GM12875 (cell line): ENCODE results near the gene THSD4.

ENCODE experiments used
- H3K4me3 ChIP-seq: one replicate; pipeline ENCODE4 v1.5.1; 2011; ENCODE audit warnings: low read depth, low read length, control low read depth
- CTCF ChIP-seq: IDR thresholded peaks from 2 replicates; pipeline ENCODE4 v1.5.1; 2011; ENCODE audit warnings: low read depth, mild to moderate bottlenecking, control low read depth, inconsistent platforms, low read length, moderate library complexity, borderline replicate concordance; ENCODE audit not compliant: insufficient read depth

Gene THSD4

DNA sequence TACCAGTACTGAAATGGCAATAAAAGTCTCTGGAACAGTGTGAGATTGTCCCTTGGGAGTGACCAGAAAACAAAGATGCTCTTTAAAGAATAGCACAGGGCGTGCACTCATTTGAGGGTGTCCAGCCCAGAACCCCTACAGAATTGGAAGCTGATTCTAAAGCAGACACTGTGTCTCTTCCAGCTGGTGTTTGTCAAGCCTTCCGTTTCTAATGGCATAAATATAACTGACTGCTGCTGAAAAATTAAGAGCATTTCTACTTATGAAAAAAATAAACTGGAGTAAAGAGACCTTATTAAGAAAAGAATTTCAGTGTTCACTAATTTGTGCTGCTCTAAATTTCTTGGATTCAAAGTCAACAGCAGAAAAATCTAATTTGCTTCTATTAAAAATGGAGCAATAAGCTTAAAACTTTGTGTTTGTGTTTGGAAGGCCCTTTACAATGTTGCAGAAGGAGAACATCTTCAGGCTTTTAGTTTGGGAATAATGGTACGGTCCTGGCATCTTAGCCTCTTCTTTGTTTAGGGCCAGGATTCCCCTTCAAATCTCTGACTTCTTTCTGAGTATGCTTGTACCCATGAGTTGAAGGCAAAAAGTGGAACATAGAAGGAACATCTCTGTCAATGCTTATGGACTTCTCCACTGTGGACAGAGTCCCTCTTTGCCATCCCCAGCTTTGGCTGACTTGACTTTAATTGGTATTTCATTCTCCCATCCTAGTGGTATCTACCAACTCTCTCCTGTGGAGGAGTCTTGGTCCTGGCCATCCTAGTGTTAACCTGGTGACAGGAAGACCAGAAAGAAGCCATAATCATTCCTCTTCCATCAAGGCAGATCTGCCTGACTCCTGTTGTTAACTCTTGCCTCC is 65.9 kb downstream of the THSD4 start:
- TF ChIP-seq CTCF, result no peak
- H3K4me3 ChIP-seq, result no peak overlapping the region

DNA sequence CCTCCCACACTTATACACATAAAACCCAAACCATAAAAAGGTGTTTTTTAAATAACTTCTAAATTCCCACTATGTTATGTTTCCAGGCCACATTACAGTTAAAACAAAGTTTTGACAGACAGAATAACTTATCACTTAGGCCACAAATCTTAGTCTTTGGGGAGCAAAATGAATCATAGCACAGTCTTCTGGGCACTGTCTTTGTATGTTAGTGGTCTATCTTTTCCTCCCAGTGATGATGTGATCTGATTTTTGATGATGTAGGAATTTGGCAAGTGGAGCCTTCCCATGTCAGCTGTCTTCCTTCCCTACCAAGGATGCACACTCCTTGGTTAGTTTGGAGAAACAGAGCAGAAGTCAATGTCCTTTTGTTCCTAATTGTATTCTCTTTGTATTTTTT is 67.3 kb downstream of the THSD4 start:
- TF ChIP-seq CTCF, result no peak
- no peak overlapping the region for H3K4me3 ChIP-seq

GRCh38 chr15:71183063-71183462 is 67.8 kb downstream of the THSD4 start:
- no peak overlapping the region for H3K4me3 ChIP-seq
- no peak for TF ChIP-seq CTCF

DNA sequence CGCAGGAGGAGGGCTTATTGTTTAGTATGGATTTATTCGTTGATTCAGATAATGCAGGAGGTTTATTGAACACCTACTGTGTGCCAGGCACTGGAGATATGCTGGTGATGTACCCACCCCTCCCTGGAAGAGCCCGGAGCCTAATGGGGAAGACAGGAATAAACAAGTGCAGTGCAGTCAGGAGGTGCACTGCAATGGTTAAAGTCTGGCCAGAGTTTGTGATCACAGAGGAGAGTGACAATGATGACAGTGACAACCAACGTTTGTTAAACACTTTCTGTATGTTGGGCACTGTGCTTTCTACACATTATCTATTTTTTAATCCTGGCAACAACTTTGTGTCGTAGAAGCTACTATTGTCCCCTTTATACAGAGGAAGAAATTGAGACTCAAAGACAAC is 70.4 kb downstream of the THSD4 start:
- TF ChIP-seq CTCF, result no peak
- no peak overlapping the region for H3K4me3 ChIP-seq

- TF ChIP-seq CTCF, result no peak
- H3K4me3 ChIP-seq, result no peak overlapping the region
Measured at GRCh38 chr15:71186267-71186666, 71.0 kb downstream of the THSD4 start.

DNA sequence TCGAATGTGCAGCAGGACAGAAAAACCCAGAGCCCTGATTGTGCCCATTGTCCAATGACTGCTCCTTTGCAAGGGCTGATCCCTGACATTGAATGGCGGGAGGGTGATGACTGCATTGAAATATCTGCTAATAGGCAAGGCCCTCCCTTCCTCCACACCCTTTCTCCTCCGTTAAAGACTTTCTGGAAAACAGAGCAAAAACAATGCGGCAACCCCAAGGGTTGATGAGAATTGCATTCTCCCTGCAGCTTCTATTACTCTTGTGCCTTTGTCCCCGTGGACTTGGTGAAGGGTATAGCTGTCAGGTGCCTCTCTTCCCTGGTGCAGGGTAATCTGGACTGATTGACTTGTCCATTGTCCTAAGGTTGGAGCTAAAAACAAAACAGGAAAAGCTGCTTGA is 71.8 kb downstream of the THSD4 start:
- H3K4me3 ChIP-seq, result no peak overlapping the region
- TF ChIP-seq CTCF, result no peak

- TF ChIP-seq CTCF, result no peak
- no peak overlapping the region for H3K4me3 ChIP-seq
Measured at GRCh38 chr15:71187526-71187925, 72.3 kb downstream of the THSD4 start.
